HG02852 (cell line): ENCODE measurements around the gene KLHDC4.

ENCODE experiments used
- ATAC-seq: cut with Tn5 transposase; IDR thresholded peaks from one replicate; pipeline ENCODE4 v1.9.1; 2021; ENCODE audit warnings: mild to moderate bottlenecking, moderate library complexity; ENCODE audit not compliant: unreplicated experiment

Gene KLHDC4

GRCh38 chr16:87664792-87665191 lies 101.0 kb downstream of the KLHDC4 start:
- no peak for ATAC-seq

GRCh38 chr16:87662254-87663204 lies 103.3 kb downstream of the KLHDC4 start:
- no peak for ATAC-seq

GRCh38 chr16:87661561-87661960 lies 104.2 kb downstream of the KLHDC4 start:
- ATAC-seq: no peak

GRCh38 chr16:87658564-87659225 lies 107.1 kb downstream of the KLHDC4 start:
- ATAC-seq: no peak
